Measurements from ENCODE around the gene RAE1. TPM values are rescaled to one million over a fixed set of nuclear protein-coding genes. Genes with fewer than 3 reads are reported as not detected.

RAE1 gene
- total RNA-seq, 1 donor, result 24.6 TPM

GRCh38 chr20:57410924-57411323 lies 59.9 kb downstream of the RAE1 start:
- Histone ChIP-seq H4K20me1 (ENCODE audit: insufficient read depth, low read length) (no peaks in the 10 kb centered on the region), H2AFZ (ENCODE audit: low read length) (no peak overlapping the region), H3K4me1 (ENCODE audit: insufficient read depth, low read length) (no peaks in the 10 kb centered on the region), H3K27ac (ENCODE audit: low read depth, low read length) (no peak overlapping the region), H3K4me3 (ENCODE audit: insufficient read depth, low read length) (no peak overlapping the region), H3K36me3 (ENCODE audit: insufficient read depth, low read length) (no peaks in the 10 kb centered on the region), H3K4me2 (ENCODE audit: insufficient read depth, low read length) (no peak overlapping the region), H3K79me2 (ENCODE audit: insufficient read depth, low read length) (no peaks in the 10 kb centered on the region), H3K9me3 (ENCODE audit: low read depth, low read length) (no peaks in the 10 kb centered on the region), H3K27me3 (ENCODE audit: insufficient read depth, low read length) (no peaks in the 10 kb centered on the region)
- no peak for TF ChIP-seq CTCF (IDR thresholded peaks at IDR 0.05; ENCODE audit: extremely low read depth, low read depth, low read length)
- DNase-seq (ENCODE audit: insufficient read length, low spot score, missing footprints), result no peak

- no peaks in the 10 kb centered on the region for H3K4me1 ChIP-seq (ENCODE audit: insufficient read depth, low read length)
- TF ChIP-seq CTCF (IDR thresholded peaks at IDR 0.05; ENCODE audit: extremely low read depth, low read depth, low read length), result no peak
Observed at GRCh38 chr20:57411406-57412283, 60.6 kb downstream of the RAE1 start.

GRCh38 chr20:57412347-57413029 lies 61.4 kb downstream of the RAE1 start:
- no peaks in the 10 kb centered on the region for H3K36me3 ChIP-seq (ENCODE audit: insufficient read depth, low read length)
- H4K20me1 ChIP-seq (ENCODE audit: insufficient read depth, low read length), result no peaks in the 10 kb centered on the region
- no peak overlapping the region for H2AFZ ChIP-seq (ENCODE audit: low read length)
- H3K4me1 ChIP-seq (ENCODE audit: insufficient read depth, low read length), result no peaks in the 10 kb centered on the region
- DNase-seq (ENCODE audit: insufficient read length, low spot score, missing footprints), result no peak
- H3K4me3 ChIP-seq (ENCODE audit: insufficient read depth, low read length), result no peak overlapping the region
- H3K9me3 ChIP-seq (ENCODE audit: low read depth, low read length), result no peaks in the 10 kb centered on the region
- TF ChIP-seq CTCF (IDR thresholded peaks at IDR 0.05; ENCODE audit: extremely low read depth, low read depth, low read length), result no peak
- no peak overlapping the region for H3K27ac ChIP-seq (ENCODE audit: low read depth, low read length)
- no peaks in the 10 kb centered on the region for H3K79me2 ChIP-seq (ENCODE audit: insufficient read depth, low read length)
- no peaks in the 10 kb centered on the region for H3K27me3 ChIP-seq (ENCODE audit: insufficient read depth, low read length)
- H3K4me2 ChIP-seq (ENCODE audit: insufficient read depth, low read length), result no peak overlapping the region

More at GRCh38 chr20:57411406-57412283, 60.6 kb downstream of the RAE1 start:
- Histone ChIP-seq H3K4me3 (ENCODE audit: insufficient read depth, low read length) (no peak overlapping the region), H3K27me3 (ENCODE audit: insufficient read depth, low read length) (no peaks in the 10 kb centered on the region), H2AFZ (ENCODE audit: low read length) (no peak overlapping the region), H3K9me3 (ENCODE audit: low read depth, low read length) (no peaks in the 10 kb centered on the region), H3K4me2 (ENCODE audit: insufficient read depth, low read length) (no peak overlapping the region), H4K20me1 (ENCODE audit: insufficient read depth, low read length) (no peaks in the 10 kb centered on the region), H3K27ac (ENCODE audit: low read depth, low read length) (no peak overlapping the region), H3K36me3 (ENCODE audit: insufficient read depth, low read length) (no peaks in the 10 kb centered on the region), H3K79me2 (ENCODE audit: insufficient read depth, low read length) (no peaks in the 10 kb centered on the region)
- DNase-seq (ENCODE audit: insufficient read length, low spot score, missing footprints), result no peak

- H3K4me3 ChIP-seq (ENCODE audit: insufficient read depth, low read length), result no peak overlapping the region
- no peaks in the 10 kb centered on the region for H3K9me3 ChIP-seq (ENCODE audit: low read depth, low read length)
- H3K79me2 ChIP-seq (ENCODE audit: insufficient read depth, low read length), result no peaks in the 10 kb centered on the region
- DNase-seq (ENCODE audit: insufficient read length, low spot score, missing footprints), result no peak
- no peaks in the 10 kb centered on the region for H3K27me3 ChIP-seq (ENCODE audit: insufficient read depth, low read length)
- TF ChIP-seq CTCF (IDR thresholded peaks at IDR 0.05; ENCODE audit: extremely low read depth, low read depth, low read length), result no peak
- H2AFZ ChIP-seq (ENCODE audit: low read length), result no peak overlapping the region
- no peaks in the 10 kb centered on the region for H3K4me1 ChIP-seq (ENCODE audit: insufficient read depth, low read length)
- H3K27ac ChIP-seq (ENCODE audit: low read depth, low read length), result no peak overlapping the region
- no peak overlapping the region for H3K4me2 ChIP-seq (ENCODE audit: insufficient read depth, low read length)
- H4K20me1 ChIP-seq (ENCODE audit: insufficient read depth, low read length), result no peaks in the 10 kb centered on the region
- H3K36me3 ChIP-seq (ENCODE audit: insufficient read depth, low read length), result no peaks in the 10 kb centered on the region
Observed at GRCh38 chr20:57413986-57414385, 62.9 kb downstream of the RAE1 start.

Measured in osteoblast (primary cell).